Keratinocyte (primary cell): ENCODE data around the gene SLC25A40.

ENCODE experiments used
- EZH2 ChIP-seq: IDR thresholded peaks from one replicate; pipeline ENCODE4 v1.6.1; 2012; ENCODE audit warnings: inconsistent platforms, mild to moderate bottlenecking, low read length, moderate library complexity
- TF ChIP-seq, protein P1 (sequence below), 3 experiments: IDR thresholded peaks in 1 of 3; conservative IDR thresholded peaks in 1 of 3; optimal IDR thresholded peaks in 1 of 3; 2 replicates in 2 of 3; 3 replicates in 1 of 3; pipeline versions ENCODE3 to v1.5.1; 2011; ENCODE audit warnings: low read length in 3 of 3, mild to moderate bottlenecking in 3 of 3, moderate library complexity in 2 of 3, control low read depth in 1 of 3, inconsistent platforms in 1 of 3; ENCODE audit not compliant: insufficient read depth in 2 of 3; ENCODE audit errors: extremely low read depth in 1 of 3

DNA sequence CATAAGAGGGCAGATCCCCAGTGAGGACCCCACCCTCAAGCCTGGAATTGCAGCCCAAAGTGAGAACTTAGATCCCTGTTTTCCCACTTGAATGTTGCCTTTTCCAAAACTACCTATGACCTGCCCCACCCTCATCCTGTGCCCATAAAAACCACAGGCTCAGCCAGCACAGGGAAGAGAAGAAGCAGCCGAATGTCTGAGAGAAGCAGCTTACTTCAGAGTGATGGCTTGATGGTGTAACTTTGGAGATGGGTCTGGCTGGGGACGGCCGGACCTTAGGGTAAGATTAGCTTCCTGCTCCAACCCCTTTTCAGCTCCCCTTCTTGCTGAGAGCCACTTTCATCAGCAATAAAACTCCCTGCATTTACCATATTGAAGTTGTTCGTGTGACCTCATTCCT is 5.7 kb downstream of the SLC25A40 start:
- TF ChIP-seq, protein P1, sequence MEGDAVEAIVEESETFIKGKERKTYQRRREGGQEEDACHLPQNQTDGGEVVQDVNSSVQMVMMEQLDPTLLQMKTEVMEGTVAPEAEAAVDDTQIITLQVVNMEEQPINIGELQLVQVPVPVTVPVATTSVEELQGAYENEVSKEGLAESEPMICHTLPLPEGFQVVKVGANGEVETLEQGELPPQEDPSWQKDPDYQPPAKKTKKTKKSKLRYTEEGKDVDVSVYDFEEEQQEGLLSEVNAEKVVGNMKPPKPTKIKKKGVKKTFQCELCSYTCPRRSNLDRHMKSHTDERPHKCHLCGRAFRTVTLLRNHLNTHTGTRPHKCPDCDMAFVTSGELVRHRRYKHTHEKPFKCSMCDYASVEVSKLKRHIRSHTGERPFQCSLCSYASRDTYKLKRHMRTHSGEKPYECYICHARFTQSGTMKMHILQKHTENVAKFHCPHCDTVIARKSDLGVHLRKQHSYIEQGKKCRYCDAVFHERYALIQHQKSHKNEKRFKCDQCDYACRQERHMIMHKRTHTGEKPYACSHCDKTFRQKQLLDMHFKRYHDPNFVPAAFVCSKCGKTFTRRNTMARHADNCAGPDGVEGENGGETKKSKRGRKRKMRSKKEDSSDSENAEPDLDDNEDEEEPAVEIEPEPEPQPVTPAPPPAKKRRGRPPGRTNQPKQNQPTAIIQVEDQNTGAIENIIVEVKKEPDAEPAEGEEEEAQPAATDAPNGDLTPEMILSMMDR (optimal IDR thresholded peaks at IDR 0.05 in 1 of 3, IDR thresholded peaks at IDR 0.05 in 1 of 3, conservative IDR thresholded peaks at IDR 0.05 in 1 of 3; ENCODE audit: extremely low read depth in 1 of 3, insufficient read depth in 2 of 3, low read length in 3 of 3), result no peak
- no peak for TF ChIP-seq EZH2
